Erythroblast (primary cell): ENCODE measurements around the gene TMEM203.

Source experiments
- GATA1 ChIP-seq: IDR thresholded peaks from 2 replicates; pipeline ENCODE4 v1.6.1; 2011; ENCODE audit warnings: low read depth, mild to moderate bottlenecking, control low read depth, low read length, moderate library complexity
- POLR2A ChIP-seq: IDR thresholded peaks from 2 replicates; pipeline ENCODE4 v1.6.1; 2011; ENCODE audit warnings: mild to moderate bottlenecking, low read length

DNA sequence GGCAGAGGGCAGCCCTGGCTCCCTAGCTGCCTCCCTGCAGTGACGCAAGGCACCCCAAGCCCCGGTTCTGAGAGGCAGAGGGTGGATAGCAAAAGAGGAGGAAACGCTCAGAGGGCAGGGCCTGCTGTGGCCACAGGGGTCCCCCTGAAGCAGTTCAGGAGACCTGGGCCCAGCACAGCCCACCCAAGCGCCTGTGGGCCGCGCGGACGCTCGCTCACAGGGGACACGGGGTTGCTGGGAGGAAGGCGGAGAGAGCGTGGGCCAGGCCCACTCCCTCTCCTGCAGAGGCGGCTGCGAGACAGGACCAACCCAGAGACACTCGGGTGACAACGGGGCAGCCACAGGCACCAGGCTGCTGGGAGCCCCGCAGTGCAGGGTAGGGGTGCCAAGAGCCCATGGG is 25.7 kb downstream of the TMEM203 start:
- no peak for TF ChIP-seq POLR2A
- no peak for TF ChIP-seq GATA1
